DMS79 (cell line): ENCODE measurements around the gene CFAP97D1.

Experiments used
- DNase-seq: peaks from one replicate; lab custom pipeline; 2025; lab: John Stamatoyannopoulos, UW

Gene CFAP97D1

GRCh38 chr17:43780135-43780534, at the start of gene CFAP97D1:
Gene CFAP97D1, plus strand, starts transcription at chr17:43780435. Its CDS starts 28 bp downstream, at chr17:43780463.
- DNase-seq, result no peak

GRCh38 chr17:43732958-43733357, 47.3 kb upstream of the CFAP97D1 start:
- no peak for DNase-seq

GRCh38 chr17:43733956-43734355, 46.3 kb upstream of the CFAP97D1 start:
- DNase-seq, result no peak

GRCh38 chr17:43734376-43734775, 45.9 kb upstream of the CFAP97D1 start:
- no peak for DNase-seq

- no peak for DNase-seq
These were observed 43.8 kb upstream of the CFAP97D1 start for GRCh38 chr17:43736389-43736788.

GRCh38 chr17:43737722-43738121, 42.5 kb upstream of the CFAP97D1 start:
- DNase-seq, result no peak

GRCh38 chr17:43740541-43740940, 39.7 kb upstream of the CFAP97D1 start:
- no peak for DNase-seq

GRCh38 chr17:43741636-43742035, 38.6 kb upstream of the CFAP97D1 start:
- DNase-seq, result no peak

- DNase-seq, result no peak
These were observed 34.7 kb upstream of the CFAP97D1 start for GRCh38 chr17:43745541-43745940.

GRCh38 chr17:43750153-43750552, 30.1 kb upstream of the CFAP97D1 start:
- DNase-seq, result no peak

GRCh38 chr17:43753493-43754129, 26.6 kb upstream of the CFAP97D1 start:
- DNase-seq, result no peak

- DNase-seq, result no peak
These were observed 25.3 kb upstream of the CFAP97D1 start for GRCh38 chr17:43754947-43755346.

- no peak for DNase-seq
These were observed 24.8 kb upstream of the CFAP97D1 start for GRCh38 chr17:43755389-43755875.

- DNase-seq, result no peak
These were observed 24.0 kb upstream of the CFAP97D1 start for GRCh38 chr17:43756201-43756600.

- DNase-seq, result no peak
These were observed 23.0 kb upstream of the CFAP97D1 start for GRCh38 chr17:43757171-43757660.

- no peak for DNase-seq
These were observed 22.1 kb upstream of the CFAP97D1 start for GRCh38 chr17:43758086-43758485.

GRCh38 chr17:43758497-43759174, 21.6 kb upstream of the CFAP97D1 start, which contains the start of gene SOST:
Gene SOST, minus strand, starts transcription at chr17:43758791. Its CDS starts 50 bp downstream, at chr17:43758741.
- DNase-seq, result no peak

GRCh38 chr17:43759836-43760235, 20.4 kb upstream of the CFAP97D1 start:
- DNase-seq, result no peak

- DNase-seq, result peak; percentile 71
These were observed 19.9 kb upstream of the CFAP97D1 start for GRCh38 chr17:43760254-43760852.

- DNase-seq, result no peak
These were observed 13.7 kb upstream of the CFAP97D1 start for GRCh38 chr17:43766413-43767052.

- no peak for DNase-seq
These were observed 13.1 kb upstream of the CFAP97D1 start for GRCh38 chr17:43767053-43767712.

GRCh38 chr17:43767713-43768059, 12.5 kb upstream of the CFAP97D1 start:
- DNase-seq, result no peak
